Measurements from ENCODE around the gene SHISAL1. TPM values are rescaled to one million over a fixed set of nuclear protein-coding genes. Genes with fewer than 3 reads are reported as not detected.

SHISAL1 gene
- total RNA-seq, 1 experiment from 2014 or later: 1.1 TPM

GRCh38 chr22:44276706-44277356, 35.9 kb downstream of the SHISAL1 start:
- Histone ChIP-seq H3K4me3 (ENCODE audit: low read length) (no peak overlapping the region), H3K27me3 (ENCODE audit: low read length) (no peaks in the 10 kb centered on the region), H3K4me1 (ENCODE audit: insufficient read depth, low read length) (no peaks in the 10 kb centered on the region), H3K9me3 (ENCODE audit: low read length) (no peaks in the 10 kb centered on the region), H3K9me2 (replicated peaks; ENCODE audit: low read length) (no peaks in the 10 kb centered on the region), H3K79me2 (ENCODE audit: low read length) (no peaks in the 10 kb centered on the region), H3K4me2 (ENCODE audit: low read length) (no peak overlapping the region), H3K27ac (ENCODE audit: low read length) (no peak overlapping the region), H3K9ac (ENCODE audit: low read length) (no peak overlapping the region), H2AFZ (ENCODE audit: low read length) (no peak overlapping the region), H3F3A (ENCODE audit: low read length, unreplicated experiment) (no peaks in the 10 kb centered on the region), H4K20me1 (ENCODE audit: low read length) (no peaks in the 10 kb centered on the region), H3K36me3 (ENCODE audit: low read depth, low read length) (no peaks in the 10 kb centered on the region)
- CTCF ChIA-PET: no interaction called here
- no TSS peak for BruUV-seq (replicated peaks)
- DNase-seq: no peak
- intact Hi-C loops (cut with micrococcal nuclease): no loop called here
- POLR2A ChIA-PET (ENCODE audit: unreplicated experiment): no interaction called here
- no peak for TF ChIP-seq EZH2phosphoT487 (IDR thresholded peaks at IDR 0.05; ENCODE audit: borderline replicate concordance, low read length)
- TF ChIP-seq CTCF (conservative IDR thresholded peaks at IDR 0.05; ENCODE audit: low read depth, low read length): no peak
- no peak for TF ChIP-seq EZH2 (IDR thresholded peaks at IDR 0.05; ENCODE audit: low read length, unreplicated experiment)
- no peak for ATAC-seq

GRCh38 chr22:44276041-44276440, 36.7 kb downstream of the SHISAL1 start:
- ATAC-seq: no peak
- Histone ChIP-seq H3K9ac (ENCODE audit: low read length) (no peak overlapping the region), H3K9me3 (ENCODE audit: low read length) (no peaks in the 10 kb centered on the region), H3K9me2 (replicated peaks; ENCODE audit: low read length) (no peaks in the 10 kb centered on the region), H3K4me3 (ENCODE audit: low read length) (no peak overlapping the region), H4K20me1 (ENCODE audit: low read length) (no peaks in the 10 kb centered on the region), H3K4me1 (ENCODE audit: insufficient read depth, low read length) (no peaks in the 10 kb centered on the region), H3F3A (ENCODE audit: low read length, unreplicated experiment) (no peaks in the 10 kb centered on the region), H3K79me2 (ENCODE audit: low read length) (no peaks in the 10 kb centered on the region), H3K36me3 (ENCODE audit: low read depth, low read length) (no peaks in the 10 kb centered on the region), H3K27ac (ENCODE audit: low read length) (no peak overlapping the region), H2AFZ (ENCODE audit: low read length) (no peak overlapping the region), H3K27me3 (ENCODE audit: low read length) (no peaks in the 10 kb centered on the region), H3K4me2 (ENCODE audit: low read length) (no peak overlapping the region)
- DNase-seq: no peak
- BruUV-seq (replicated peaks): no TSS peak
- intact Hi-C loops (cut with micrococcal nuclease): no loop called here
- ChIA-PET CTCF (no interaction called here), POLR2A (ENCODE audit: unreplicated experiment) (no interaction called here)
- TF ChIP-seq EZH2phosphoT487 (IDR thresholded peaks at IDR 0.05; ENCODE audit: borderline replicate concordance, low read length) (no peak), EZH2 (IDR thresholded peaks at IDR 0.05; ENCODE audit: low read length, unreplicated experiment) (no peak), CTCF (conservative IDR thresholded peaks at IDR 0.05; ENCODE audit: low read depth, low read length) (no peak)

- ATAC-seq (no peak), DNase-seq (no peak)
- H3K27ac ChIP-seq (ENCODE audit: low read length): no peak overlapping the region
- no peak overlapping the region for H3K4me3 ChIP-seq (ENCODE audit: low read length)
- intact Hi-C loops (cut with micrococcal nuclease): no loop called here
- TF ChIP-seq EZH2 (IDR thresholded peaks at IDR 0.05; ENCODE audit: low read length, unreplicated experiment) (no peak), EZH2phosphoT487 (IDR thresholded peaks at IDR 0.05; ENCODE audit: borderline replicate concordance, low read length) (no peak)
- H3K79me2 ChIP-seq (ENCODE audit: low read length): no peaks in the 10 kb centered on the region
- no peak overlapping the region for H3K9ac ChIP-seq (ENCODE audit: low read length)
- no TSS peak for BruUV-seq (replicated peaks)
- H4K20me1 ChIP-seq (ENCODE audit: low read length): no peaks in the 10 kb centered on the region
- no peaks in the 10 kb centered on the region for H3K36me3 ChIP-seq (ENCODE audit: low read depth, low read length)
- H3K9me2 ChIP-seq (replicated peaks; ENCODE audit: low read length): no peaks in the 10 kb centered on the region
- no peak overlapping the region for H3K4me2 ChIP-seq (ENCODE audit: low read length)
- POLR2A ChIA-PET (ENCODE audit: unreplicated experiment): no interaction called here
- H3K27me3 ChIP-seq (ENCODE audit: low read length): no peaks in the 10 kb centered on the region
- H2AFZ ChIP-seq (ENCODE audit: low read length): no peak overlapping the region
- H3F3A ChIP-seq (ENCODE audit: low read length, unreplicated experiment): no peaks in the 10 kb centered on the region
- CTCF ChIA-PET: no interaction called here
- no peaks in the 10 kb centered on the region for H3K9me3 ChIP-seq (ENCODE audit: low read length)
- H3K4me1 ChIP-seq (ENCODE audit: insufficient read depth, low read length): no peaks in the 10 kb centered on the region
Measured at GRCh38 chr22:44275631-44275995, 37.1 kb downstream of the SHISAL1 start.

All from PC-3 (cell line).